CD4-positive, alpha-beta memory T cell (primary cell): ENCODE measurements around the gene HELLS. TPM values are rescaled to one million over a fixed set of nuclear protein-coding genes. Genes with fewer than 3 reads are reported as not detected.
"Not testable (repeated sequence)": the region's sequence is repeated elsewhere in the genome, so short reads cannot be mapped to it uniquely, and the experiment has no call there.

ENCODE experiments used
- CTCF ChIA-PET: fragments of 350-600 bp; sonication (Branson Sonifier 250); formaldehyde crosslinking; loops from one replicate; lab custom pipeline; 2021; ENCODE audit warnings: inconsistent platforms; ENCODE audit not compliant: partially characterized antibody; lab: Charles Lee
- POLR2A ChIA-PET: fragments of 350-600 bp; sonication (Branson Sonifier 250); formaldehyde crosslinking; loops from one replicate; lab custom pipeline; 2021; ENCODE audit not compliant: partially characterized antibody; lab: Charles Lee
- DNase-seq, 5 donors: peaks; one replicate each; pipeline versions ENCODE4 v3.0.0 to v3.0.0-alpha.2; 2020 to 2022; ENCODE audit warnings: mixed read lengths in 1 of 5
- H3K27ac ChIP-seq: one replicate; pipeline ENCODE4 v1.7.0; 2013; ENCODE audit warnings: low read depth, low read length
- H3K27me3 ChIP-seq: 2 replicates; pipeline ENCODE4 v1.7.0; 2013; ENCODE audit warnings: mild to moderate bottlenecking, low read length, moderate library complexity; ENCODE audit not compliant: insufficient read depth
- H3K36me3 ChIP-seq: 2 replicates; pipeline ENCODE4 v1.7.0; 2013; ENCODE audit warnings: mild to moderate bottlenecking, low read length, moderate library complexity; ENCODE audit not compliant: insufficient read depth
- H3K4me1 ChIP-seq: 2 replicates; pipeline ENCODE4 v1.7.0; 2013; ENCODE audit warnings: mild to moderate bottlenecking, low read length, moderate library complexity; ENCODE audit not compliant: insufficient read depth
- H3K4me3 ChIP-seq, 2 donors: one replicate each; pipeline ENCODE4 v1.7.0; 2013; ENCODE audit warnings: low read length in 2 of 2, mild to moderate bottlenecking in 1 of 2
- H3K9me3 ChIP-seq, 2 donors: one replicate each; pipeline ENCODE4 v1.7.0; 2013; ENCODE audit warnings: low read length in 2 of 2, control low read depth in 1 of 2; ENCODE audit not compliant: control insufficient read depth in 1 of 2
- H3K27ac Mint-ChIP-seq, 7 donors: one replicate each; pipeline ENCODE4 v1.8.0; 2020 to 2021; ENCODE audit warnings: mixed read lengths in 7 of 7, mild to moderate bottlenecking in 6 of 7, inconsistent platforms in 3 of 7, moderate library complexity in 3 of 7
- H3K27me3 Mint-ChIP-seq, 2 donors: one replicate each; pipeline ENCODE4 v1.8.0; 2020 to 2021; ENCODE audit warnings: mixed read lengths in 2 of 2
- H3K36me3 Mint-ChIP-seq, 2 donors: one replicate each; pipeline ENCODE4 v1.8.0; 2020 to 2021; ENCODE audit warnings: mixed read lengths in 2 of 2, inconsistent platforms in 1 of 2, mild to moderate bottlenecking in 1 of 2
- H3K4me1 Mint-ChIP-seq, 4 donors: one replicate each; pipeline ENCODE4 v1.8.0; 2020 to 2021; ENCODE audit warnings: mixed read lengths in 4 of 4, mild to moderate bottlenecking in 1 of 4
- H3K4me3 Mint-ChIP-seq, 8 donors: one replicate each; pipeline ENCODE4 v1.8.0; 2020 to 2021; ENCODE audit warnings: mixed read lengths in 8 of 8, mild to moderate bottlenecking in 7 of 8, moderate library complexity in 6 of 8, inconsistent platforms in 3 of 8
- H3K9me3 Mint-ChIP-seq, 8 donors: one replicate each; pipeline ENCODE4 v1.8.0; 2020 to 2021; ENCODE audit warnings: mixed read lengths in 8 of 8, mild to moderate bottlenecking in 5 of 8, inconsistent platforms in 3 of 8, moderate library complexity in 1 of 8
- intact Hi-C: fragments of 100-400 bp; cut with micrococcal nuclease; formaldehyde crosslinking; loops from one replicate; pipeline ENCODE4 v1.15.1; 2023
- polyA plus RNA-seq, 2 donors: library from polyadenylated mRNA; unstranded; fragments of 300-500 nt; fragmentation: Illumina TruSeq; gene quantifications; one replicate each; pipeline ENCODE4 v1.2.3, GENCODE V29; 2021
- total RNA-seq, 2 experiments: library from RNA; stranded (reverse); gene quantifications; one replicate each; pipeline ENCODE4 v1.2.3, GENCODE V29; 2021

HELLS gene
- total and polyA plus RNA-seq, 4 experiments from 2014 or later = 3.0 to 16.3 (median 13.1) TPM

GRCh38 chr10:94630017-94630688 lies 84.6 kb downstream of the HELLS start:
- no peak for DNase-seq
- intact Hi-C loops = no loop called here
- no peak overlapping the region for H3K4me3 ChIP-seq
- no peaks in the 10 kb centered on the region for H3K36me3 ChIP-seq
- Mint-ChIP-seq H3K27ac (no peak overlapping the region), H3K36me3 (no peaks in the 10 kb centered on the region), H3K27me3 (peaks cover 0 to 1% of the 10 kb centered on the region in 2 donors), H3K4me3 (no peak overlapping the region), H3K4me1 (no peaks in the 10 kb centered on the region), H3K9me3 (peaks cover 0 to 25% (median 11%) of the 10 kb centered on the region in 8 donors)
- POLR2A ChIA-PET = no interaction called here
- no peak overlapping the region for H3K27ac ChIP-seq
- H3K4me1 ChIP-seq = no peaks in the 10 kb centered on the region
- CTCF ChIA-PET = interaction anchor here (1.9 kb wide), 1 partner anchor 735 kb away, joined by 6 read pairs; no protein-coding TSS in a partner anchor
- no peaks in the 10 kb centered on the region for H3K27me3 ChIP-seq
- no peaks in the 10 kb centered on the region for H3K9me3 ChIP-seq

GRCh38 chr10:94631077-94631875 lies 85.7 kb downstream of the HELLS start:
- Mint-ChIP-seq H3K27me3 (peaks cover 0 to 1% of the 10 kb centered on the region in 2 donors), H3K4me3 (no peak overlapping the region), H3K9me3 (peaks cover 0 to 32% (median 15%) of the 10 kb centered on the region in 8 donors), H3K36me3 (no peaks in the 10 kb centered on the region), H3K27ac (peak overlapping the region in 1 of 7 donors; percentile 10), H3K4me1 (no peaks in the 10 kb centered on the region)
- H3K4me3 ChIP-seq = no peak overlapping the region
- POLR2A ChIA-PET = no interaction called here
- intact Hi-C loops = no loop called here
- DNase-seq = no peak
- H3K36me3 ChIP-seq = no peaks in the 10 kb centered on the region
- H3K27ac ChIP-seq = no peak overlapping the region
- H3K4me1 ChIP-seq = no peaks in the 10 kb centered on the region
- CTCF ChIA-PET = no interaction called here
- no peaks in the 10 kb centered on the region for H3K9me3 ChIP-seq
- no peaks in the 10 kb centered on the region for H3K27me3 ChIP-seq

GRCh38 chr10:94632954-94633353 lies 87.4 kb downstream of the HELLS start:
- H3K27ac Mint-ChIP-seq = no peak overlapping the region
- H3K4me1 Mint-ChIP-seq = no peaks in the 10 kb centered on the region
- no peak for DNase-seq
- intact Hi-C loops = no loop called here
- no peak overlapping the region for H3K4me3 ChIP-seq
- no peak overlapping the region for H3K4me3 Mint-ChIP-seq
- H3K27me3 Mint-ChIP-seq = peaks cover 0 to 1% of the 10 kb centered on the region in 2 donors
- peaks cover 0 to 38% (median 19%) of the 10 kb centered on the region in 8 donors for H3K9me3 Mint-ChIP-seq
- H3K9me3 ChIP-seq = no peaks in the 10 kb centered on the region
- POLR2A ChIA-PET = no interaction called here
- no peaks in the 10 kb centered on the region for H3K36me3 Mint-ChIP-seq
- CTCF ChIA-PET = interaction anchor here (1.1 kb wide), 1 partner anchor 730 kb away, joined by 3 read pairs; no protein-coding TSS in a partner anchor
- H3K36me3 ChIP-seq = no peaks in the 10 kb centered on the region
- no peaks in the 10 kb centered on the region for H3K27me3 ChIP-seq
- no peak overlapping the region for H3K27ac ChIP-seq
- H3K4me1 ChIP-seq = no peaks in the 10 kb centered on the region

- H3K27me3 ChIP-seq, intact Hi-C loops, H3K27ac ChIP-seq, H3K4me3 Mint-ChIP-seq, H3K9me3 ChIP-seq, H3K36me3 ChIP-seq, DNase-seq, H3K27me3 Mint-ChIP-seq, CTCF ChIA-PET, H3K4me1 Mint-ChIP-seq, H3K36me3 Mint-ChIP-seq, H3K27ac Mint-ChIP-seq, H3K4me3 ChIP-seq, H3K4me1 ChIP-seq, POLR2A ChIA-PET: not testable (repeated sequence)
- H3K9me3 Mint-ChIP-seq = peaks cover 0 to 44% (median 25%) of the 10 kb centered on the region in 8 donors
These were observed 92.5 kb downstream of the HELLS start for GRCh38 chr10:94638097-94638496.

- Mint-ChIP-seq H3K27ac (no peak overlapping the region), H3K4me3 (no peak overlapping the region), H3K4me1 (no peaks in the 10 kb centered on the region), H3K27me3 (peaks cover 0 to 2% of the 10 kb centered on the region in 2 donors), H3K9me3 (peaks cover 0 to 36% (median 22%) of the 10 kb centered on the region in 8 donors), H3K36me3 (no peaks in the 10 kb centered on the region)
- Histone ChIP-seq H3K36me3 (no peaks in the 10 kb centered on the region), H3K27ac (no peak overlapping the region), H3K4me1 (no peaks in the 10 kb centered on the region), H3K4me3 (no peak overlapping the region), H3K27me3 (no peaks in the 10 kb centered on the region), H3K9me3 (peaks cover 0 to 2% of the 10 kb centered on the region in 2 donors)
- POLR2A ChIA-PET = no interaction called here
- CTCF ChIA-PET = no interaction called here
- intact Hi-C loops = no loop called here
- no peak for DNase-seq
These were observed 94.3 kb downstream of the HELLS start for GRCh38 chr10:94639902-94640301.

- ChIA-PET POLR2A (no interaction called here), CTCF (no interaction called here)
- H3K4me1 Mint-ChIP-seq = no peaks in the 10 kb centered on the region
- no peak overlapping the region for H3K27ac ChIP-seq
- no peaks in the 10 kb centered on the region for H3K27me3 ChIP-seq
- no peak overlapping the region for H3K4me3 Mint-ChIP-seq
- H3K27ac Mint-ChIP-seq = no peak overlapping the region
- peaks cover 0 to 2% of the 10 kb centered on the region in 2 donors for H3K27me3 Mint-ChIP-seq
- no peaks in the 10 kb centered on the region for H3K36me3 ChIP-seq
- no peak for DNase-seq
- peaks cover 0 to 36% (median 19%) of the 10 kb centered on the region in 8 donors for H3K9me3 Mint-ChIP-seq
- H3K4me1 ChIP-seq = no peaks in the 10 kb centered on the region
- no peaks in the 10 kb centered on the region for H3K36me3 Mint-ChIP-seq
- H3K9me3 ChIP-seq = peaks cover 0 to 2% of the 10 kb centered on the region in 2 donors
- intact Hi-C loops = no loop called here
- no peak overlapping the region for H3K4me3 ChIP-seq
These were observed 95.0 kb downstream of the HELLS start for GRCh38 chr10:94640562-94640961.

GRCh38 chr10:94641480-94641879 lies 95.9 kb downstream of the HELLS start:
- Mint-ChIP-seq H3K36me3 (no peaks in the 10 kb centered on the region), H3K4me1 (no peaks in the 10 kb centered on the region), H3K9me3 (peaks cover 0 to 27% (median 18%) of the 10 kb centered on the region in 8 donors), H3K27ac (no peak overlapping the region), H3K4me3 (no peak overlapping the region), H3K27me3 (peaks cover 0 to 2% of the 10 kb centered on the region in 2 donors)
- H3K4me1 ChIP-seq = no peaks in the 10 kb centered on the region
- intact Hi-C loops = no loop called here
- no peaks in the 10 kb centered on the region for H3K27me3 ChIP-seq
- no peaks in the 10 kb centered on the region for H3K36me3 ChIP-seq
- H3K27ac ChIP-seq = no peak overlapping the region
- peaks cover 0 to 2% of the 10 kb centered on the region in 2 donors for H3K9me3 ChIP-seq
- DNase-seq = no peak
- H3K4me3 ChIP-seq = no peak overlapping the region
- ChIA-PET POLR2A (no interaction called here), CTCF (no interaction called here)
